ENCODE measurements around the gene S100A12. TPM values are rescaled to one million over a fixed set of nuclear protein-coding genes. Genes with fewer than 3 reads are reported as not detected.

S100A12 gene
- total and polyA plus RNA-seq, 2 experiments from 2014 or later = not detected

DNA sequence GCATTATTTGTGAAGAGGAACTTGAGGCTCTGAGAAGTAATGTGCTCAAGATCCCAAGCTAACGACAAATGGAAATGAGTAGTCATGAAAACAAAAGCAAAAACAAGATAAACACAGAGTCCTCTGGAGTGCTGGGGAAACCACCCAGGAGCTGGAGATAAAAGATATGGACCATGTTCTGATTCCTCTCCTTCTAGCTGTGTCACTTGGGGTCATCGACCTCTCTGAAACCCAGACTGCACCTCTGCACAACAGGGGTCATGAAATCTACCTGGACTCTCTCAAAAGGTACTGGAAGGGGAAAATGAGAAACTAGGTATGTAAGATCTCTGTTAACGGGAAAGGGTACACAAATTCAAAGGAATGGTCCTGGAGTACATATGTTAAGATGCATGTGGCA, 33.2 kb downstream of the S100A12 start:
- H3K36me3 ChIP-seq = no peaks in the 10 kb centered on the region
- H3K27ac ChIP-seq = peak overlapping the region; percentile 74
- peaks cover 58% of the 10 kb centered on the region for H3K4me1 ChIP-seq (ENCODE audit: low read depth)
- DNase-seq (ENCODE audit: low read depth in 1 of 2, low spot score in 1 of 2) = no peak
- no peak overlapping the region for H3K4me3 ChIP-seq
- no peaks in the 10 kb centered on the region for H3K27me3 ChIP-seq
- TF ChIP-seq, protein P1, sequence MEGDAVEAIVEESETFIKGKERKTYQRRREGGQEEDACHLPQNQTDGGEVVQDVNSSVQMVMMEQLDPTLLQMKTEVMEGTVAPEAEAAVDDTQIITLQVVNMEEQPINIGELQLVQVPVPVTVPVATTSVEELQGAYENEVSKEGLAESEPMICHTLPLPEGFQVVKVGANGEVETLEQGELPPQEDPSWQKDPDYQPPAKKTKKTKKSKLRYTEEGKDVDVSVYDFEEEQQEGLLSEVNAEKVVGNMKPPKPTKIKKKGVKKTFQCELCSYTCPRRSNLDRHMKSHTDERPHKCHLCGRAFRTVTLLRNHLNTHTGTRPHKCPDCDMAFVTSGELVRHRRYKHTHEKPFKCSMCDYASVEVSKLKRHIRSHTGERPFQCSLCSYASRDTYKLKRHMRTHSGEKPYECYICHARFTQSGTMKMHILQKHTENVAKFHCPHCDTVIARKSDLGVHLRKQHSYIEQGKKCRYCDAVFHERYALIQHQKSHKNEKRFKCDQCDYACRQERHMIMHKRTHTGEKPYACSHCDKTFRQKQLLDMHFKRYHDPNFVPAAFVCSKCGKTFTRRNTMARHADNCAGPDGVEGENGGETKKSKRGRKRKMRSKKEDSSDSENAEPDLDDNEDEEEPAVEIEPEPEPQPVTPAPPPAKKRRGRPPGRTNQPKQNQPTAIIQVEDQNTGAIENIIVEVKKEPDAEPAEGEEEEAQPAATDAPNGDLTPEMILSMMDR (IDR thresholded peaks at IDR 0.05; ENCODE audit: low read depth, low read length) = no peak
- H3K9me3 ChIP-seq (ENCODE audit: low read depth) = no peaks in the 10 kb centered on the region

DNA sequence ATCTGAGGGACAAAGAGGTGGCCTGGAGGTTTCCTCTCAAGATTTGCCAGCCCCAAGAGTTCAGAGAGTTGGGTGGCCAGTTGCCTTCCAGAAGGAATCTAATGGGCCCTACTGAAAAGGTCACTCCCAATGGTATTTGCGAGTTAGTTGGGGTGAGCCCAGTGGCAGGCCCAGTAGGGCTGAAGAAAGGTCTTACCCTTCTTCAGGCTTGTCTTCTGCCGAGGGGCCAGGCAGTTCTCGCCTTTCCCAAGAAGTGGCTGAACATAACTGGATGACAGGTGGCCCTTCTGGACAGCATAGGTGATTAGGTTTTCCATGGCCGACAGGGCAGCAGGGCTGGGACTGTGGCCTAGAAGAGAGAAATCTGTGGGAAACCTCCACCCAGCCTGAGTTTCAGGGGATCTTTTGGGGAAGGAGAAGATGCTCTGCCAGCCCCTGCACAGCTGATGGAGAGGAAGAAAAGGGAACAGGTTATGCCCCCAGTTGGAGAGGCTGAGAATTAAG, 33.9 kb downstream of the S100A12 start:
- no peaks in the 10 kb centered on the region for H3K9me3 ChIP-seq (ENCODE audit: low read depth)
- TF ChIP-seq, protein P1 (IDR thresholded peaks at IDR 0.05; ENCODE audit: low read depth, low read length) = no peak
- peaks cover 58% of the 10 kb centered on the region for H3K4me1 ChIP-seq (ENCODE audit: low read depth)
- H3K36me3 ChIP-seq = no peaks in the 10 kb centered on the region
- DNase-seq (ENCODE audit: low read depth in 1 of 2, low spot score in 1 of 2) = no peak
- no peaks in the 10 kb centered on the region for H3K27me3 ChIP-seq
- H3K27ac ChIP-seq = peak overlapping the region; percentile 25
- H3K4me3 ChIP-seq = no peak overlapping the region

DNA sequence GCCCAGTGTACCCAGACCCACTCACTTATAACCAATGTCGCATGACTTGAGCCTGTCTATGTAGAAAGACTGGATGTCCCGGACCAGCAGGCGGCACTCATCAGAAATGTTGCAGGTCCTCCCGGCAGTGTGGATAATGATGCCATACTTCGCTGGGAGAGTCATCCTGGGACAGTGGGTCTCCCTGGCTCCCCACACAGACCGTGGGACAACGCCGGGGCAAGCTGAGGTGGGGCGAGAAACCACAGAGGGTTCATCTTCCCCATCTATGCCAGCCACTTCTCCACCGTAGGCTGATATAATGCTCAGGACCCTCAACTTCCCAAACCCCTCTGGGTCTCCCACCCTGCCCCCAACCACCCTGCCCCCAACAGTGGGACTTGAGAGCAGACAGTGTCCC, 35.1 kb downstream of the S100A12 start:
- H3K4me1 ChIP-seq (ENCODE audit: low read depth) = peaks cover 58% of the 10 kb centered on the region
- H3K9me3 ChIP-seq (ENCODE audit: low read depth) = no peaks in the 10 kb centered on the region
- H3K27ac ChIP-seq = no peak overlapping the region
- DNase-seq (ENCODE audit: low read depth in 1 of 2, low spot score in 1 of 2) = no peak
- H3K27me3 ChIP-seq = no peaks in the 10 kb centered on the region
- H3K36me3 ChIP-seq = no peaks in the 10 kb centered on the region
- H3K4me3 ChIP-seq = no peak overlapping the region
- TF ChIP-seq, protein P1 (IDR thresholded peaks at IDR 0.05; ENCODE audit: low read depth, low read length) = no peak

DNA sequence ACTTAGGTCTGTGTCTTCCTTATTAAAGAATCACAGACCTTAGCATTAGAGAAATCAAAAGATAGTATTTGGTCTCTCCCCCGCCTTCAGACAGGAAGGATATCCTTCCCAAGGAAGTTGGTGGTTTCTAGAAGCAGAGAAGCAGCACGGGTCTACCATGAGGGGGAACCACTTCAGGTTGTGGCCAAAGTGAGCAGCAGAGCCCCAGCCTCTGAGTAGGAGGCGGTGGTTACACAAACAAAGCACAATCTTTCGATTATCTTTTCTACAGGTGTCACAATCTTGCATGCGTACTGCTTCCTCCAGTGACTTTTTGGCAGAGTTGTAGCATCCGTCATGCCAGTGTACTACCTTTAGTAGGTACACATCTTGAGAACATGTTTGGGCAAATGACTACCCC, 35.6 kb downstream of the S100A12 start:
- TF ChIP-seq, protein P1 (IDR thresholded peaks at IDR 0.05; ENCODE audit: low read depth, low read length) = no peak

DNA sequence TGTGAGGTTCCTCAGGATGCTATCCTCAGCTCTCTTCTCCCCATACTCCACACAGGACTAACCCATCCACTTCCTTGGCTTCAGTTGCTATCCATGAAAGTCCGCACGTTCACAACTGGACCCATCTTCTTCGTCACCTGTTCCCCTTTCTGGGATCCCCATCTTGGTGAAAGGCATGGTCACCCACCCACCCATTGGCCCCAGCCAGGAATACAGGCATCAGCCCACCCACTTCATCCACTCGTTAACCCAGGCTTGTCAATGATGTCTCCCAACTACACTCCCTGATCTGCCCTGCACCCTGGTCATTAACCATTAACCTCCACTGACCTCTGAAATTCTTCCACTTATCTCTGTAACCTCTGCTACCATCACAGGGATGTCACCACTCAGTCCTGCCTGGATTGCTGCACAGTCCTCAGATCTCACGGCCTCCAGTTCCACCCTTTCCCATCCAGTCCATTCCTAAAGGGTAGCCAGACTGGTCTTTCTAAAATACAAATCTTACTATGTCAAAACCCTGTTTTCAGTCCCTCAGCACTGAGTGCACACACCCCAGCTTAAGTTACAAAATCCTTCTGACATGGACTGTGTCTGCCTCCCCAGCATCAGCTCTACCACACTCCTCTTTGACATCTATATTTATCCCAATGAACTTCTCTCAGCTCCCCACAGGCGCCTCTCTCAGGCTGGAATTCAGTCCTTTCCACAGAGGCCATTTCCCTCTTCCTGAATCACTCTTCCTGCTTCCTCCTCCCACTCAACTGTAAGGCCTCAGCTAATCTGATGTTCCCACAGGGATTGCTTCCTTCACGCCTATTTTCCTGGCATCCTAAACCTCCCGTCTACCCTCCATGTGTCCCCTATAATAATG, 37.2 kb downstream of the S100A12 start:
- Histone ChIP-seq H3K27ac (peak overlapping the region; percentile 92), H3K27me3 (no peaks in the 10 kb centered on the region), H3K4me1 (ENCODE audit: low read depth) (peaks cover 41% of the 10 kb centered on the region), H3K36me3 (no peaks in the 10 kb centered on the region), H3K9me3 (ENCODE audit: low read depth) (no peaks in the 10 kb centered on the region), H3K4me3 (no peak overlapping the region)
- peak in 1 of 2 donors; percentile 55 for DNase-seq (ENCODE audit: low read depth in 1 of 2, low spot score in 1 of 2)
- TF ChIP-seq, protein P1 (IDR thresholded peaks at IDR 0.05; ENCODE audit: low read depth, low read length) = no peak

More for the DNA sequence above, 35.6 kb downstream of the S100A12 start:
- no peaks in the 10 kb centered on the region for H3K9me3 ChIP-seq (ENCODE audit: low read depth)
- no peak overlapping the region for H3K27ac ChIP-seq
- DNase-seq (ENCODE audit: low read depth in 1 of 2, low spot score in 1 of 2) = no peak
- H3K4me1 ChIP-seq (ENCODE audit: low read depth) = peaks cover 56% of the 10 kb centered on the region
- no peaks in the 10 kb centered on the region for H3K36me3 ChIP-seq
- H3K4me3 ChIP-seq = no peak overlapping the region
- H3K27me3 ChIP-seq = no peaks in the 10 kb centered on the region

Measured in cardiac muscle cell (in vitro differentiated cells and primary cell).